Central memory CD8-positive, alpha-beta T cell (primary cell): ENCODE measurements around the gene HYAL2.

Source experiments
- ATAC-seq: fragments of 150-1000 bp; cut with Tn5 transposase; replicated peaks from 2 replicates; pipeline ENCODE4 v1.10.0; 2022; ENCODE audit warnings: mild to moderate bottlenecking, moderate FRiP score, moderate number of reproducible peaks; ENCODE audit not compliant: poor library complexity, severe bottlenecking; ENCODE audit errors: extremely low read depth
- DNase-seq, 2 donors: peaks; one replicate each; pipeline ENCODE4 v3.0.0; 2021; ENCODE audit warnings: low spot score in 2 of 2
- H3K27ac Mint-ChIP-seq: one replicate; pipeline ENCODE4 v1.8.0; 2022; ENCODE audit warnings: low read depth, mild to moderate bottlenecking, moderate library complexity, mixed read lengths
- H3K27me3 Mint-ChIP-seq: one replicate; pipeline ENCODE4 v1.8.0; 2022; ENCODE audit warnings: mixed read lengths
- H3K36me3 Mint-ChIP-seq: one replicate; pipeline ENCODE4 v1.8.0; 2022; ENCODE audit warnings: mild to moderate bottlenecking, moderate library complexity, mixed read lengths; ENCODE audit not compliant: insufficient read depth
- H3K4me1 Mint-ChIP-seq: one replicate; pipeline ENCODE4 v1.8.0; 2022; ENCODE audit warnings: mixed read lengths
- H3K4me3 Mint-ChIP-seq: one replicate; pipeline ENCODE4 v1.8.0; 2022; ENCODE audit warnings: mild to moderate bottlenecking, moderate library complexity, mixed read lengths
- H3K9me3 Mint-ChIP-seq: one replicate; pipeline ENCODE4 v1.8.0; 2022; ENCODE audit warnings: mixed read lengths

Gene HYAL2

GRCh38 chr3:50356553-50356952 is 34.0 kb upstream of the HYAL2 start:
- no peak for DNase-seq

GRCh38 chr3:50355829-50356552 is 33.4 kb upstream of the HYAL2 start:
- no peaks in the 10 kb centered on the region for H3K9me3 Mint-ChIP-seq
- peaks cover 54% of the 10 kb centered on the region for H3K4me1 Mint-ChIP-seq
- no peak overlapping the region for H3K27ac Mint-ChIP-seq
- H3K27me3 Mint-ChIP-seq = no peaks in the 10 kb centered on the region
- no peak for ATAC-seq
- peak overlapping the region; percentile 97 for H3K4me3 Mint-ChIP-seq
- H3K36me3 Mint-ChIP-seq = peaks cover 24% of the 10 kb centered on the region
- no peak for DNase-seq

More at GRCh38 chr3:50356553-50356952, 34.0 kb upstream of the HYAL2 start:
- no peak for ATAC-seq
- H3K27ac Mint-ChIP-seq = no peak overlapping the region
- H3K36me3 Mint-ChIP-seq = peaks cover 23% of the 10 kb centered on the region
- peak overlapping the region; percentile 97 for H3K4me3 Mint-ChIP-seq
- peaks cover 49% of the 10 kb centered on the region for H3K4me1 Mint-ChIP-seq
- no peaks in the 10 kb centered on the region for H3K9me3 Mint-ChIP-seq
- H3K27me3 Mint-ChIP-seq = no peaks in the 10 kb centered on the region

- Mint-ChIP-seq H3K27me3 (no peaks in the 10 kb centered on the region), H3K4me3 (no peak overlapping the region), H3K9me3 (no peaks in the 10 kb centered on the region), H3K27ac (no peak overlapping the region), H3K36me3 (peaks cover 28% of the 10 kb centered on the region), H3K4me1 (peaks cover 64% of the 10 kb centered on the region)
- DNase-seq = no peak
- ATAC-seq = no peak
Observed at GRCh38 chr3:50354850-50355249, 32.3 kb upstream of the HYAL2 start.

GRCh38 chr3:50354186-50354764 is 31.7 kb upstream of the HYAL2 start:
- ATAC-seq (no peak), DNase-seq (no peak)
- Mint-ChIP-seq H3K4me1 (peaks cover 62% of the 10 kb centered on the region), H3K36me3 (peaks cover 28% of the 10 kb centered on the region), H3K27me3 (no peaks in the 10 kb centered on the region), H3K9me3 (no peaks in the 10 kb centered on the region), H3K27ac (no peak overlapping the region), H3K4me3 (no peak overlapping the region)

GRCh38 chr3:50353245-50354004 is 30.9 kb upstream of the HYAL2 start:
- Mint-ChIP-seq H3K36me3 (peaks cover 30% of the 10 kb centered on the region), H3K4me1 (peaks cover 64% of the 10 kb centered on the region), H3K4me3 (no peak overlapping the region), H3K27ac (no peak overlapping the region), H3K9me3 (no peaks in the 10 kb centered on the region), H3K27me3 (no peaks in the 10 kb centered on the region)
- ATAC-seq (no peak), DNase-seq (no peak)

GRCh38 chr3:50352781-50353180 is 30.2 kb upstream of the HYAL2 start:
- Mint-ChIP-seq H3K4me1 (peaks cover 64% of the 10 kb centered on the region), H3K27ac (no peak overlapping the region), H3K36me3 (peaks cover 27% of the 10 kb centered on the region), H3K9me3 (no peaks in the 10 kb centered on the region), H3K27me3 (no peaks in the 10 kb centered on the region), H3K4me3 (no peak overlapping the region)
- ATAC-seq (no peak), DNase-seq (no peak)

- Mint-ChIP-seq H3K4me1 (peaks cover 61% of the 10 kb centered on the region), H3K4me3 (peak overlapping the region; percentile 89), H3K9me3 (no peaks in the 10 kb centered on the region), H3K36me3 (peaks cover 31% of the 10 kb centered on the region), H3K27me3 (no peaks in the 10 kb centered on the region), H3K27ac (peak overlapping the region; percentile 90)
- ATAC-seq (no peak), DNase-seq (no peak)
Observed at GRCh38 chr3:50351323-50351697, 28.8 kb upstream of the HYAL2 start.

- peak; percentile 91 for ATAC-seq
- H3K36me3 Mint-ChIP-seq = peaks cover 31% of the 10 kb centered on the region
Observed at GRCh38 chr3:50350527-50351322, 28.2 kb upstream of the HYAL2 start, which contains the start of the genes CYB561D2 and NPRL2. TSS of gene CYB561D2 (plus strand) at chr3:50350862. CDS start at chr3:50351434, 572 bp downstream. TSS of gene NPRL2 (minus strand) at chr3:50350775. CDS start at chr3:50350652, 123 bp downstream.

GRCh38 chr3:50350213-50350526 is 27.6 kb upstream of the HYAL2 start:
- H3K36me3 Mint-ChIP-seq = peaks cover 31% of the 10 kb centered on the region
- DNase-seq (no peak), ATAC-seq (no peak)
- peak overlapping the region; percentile 89 for H3K4me3 Mint-ChIP-seq
- peaks cover 63% of the 10 kb centered on the region for H3K4me1 Mint-ChIP-seq
- peak overlapping the region; percentile 90 for H3K27ac Mint-ChIP-seq
- no peaks in the 10 kb centered on the region for H3K27me3 Mint-ChIP-seq
- H3K9me3 Mint-ChIP-seq = no peaks in the 10 kb centered on the region

More at GRCh38 chr3:50350527-50351322, 28.2 kb upstream of the HYAL2 start, which contains the start of the genes CYB561D2 and NPRL2:
- H3K9me3 Mint-ChIP-seq = no peaks in the 10 kb centered on the region
- DNase-seq = peak; percentile 98 to 99
- peak within 1 kb of the TSS; percentile 89 for H3K4me3 Mint-ChIP-seq
- no peaks in the 10 kb centered on the region for H3K27me3 Mint-ChIP-seq
- peak within 1 kb of the TSS; percentile 90 for H3K27ac Mint-ChIP-seq
- peaks cover 63% of the 10 kb centered on the region for H3K4me1 Mint-ChIP-seq

GRCh38 chr3:50347187-50347813 is 24.8 kb upstream of the HYAL2 start:
- no peaks in the 10 kb centered on the region for H3K9me3 Mint-ChIP-seq
- ATAC-seq (no peak), DNase-seq (peak; percentile 74 to 76)
- H3K27ac Mint-ChIP-seq = peak overlapping the region; percentile 68
- H3K4me1 Mint-ChIP-seq = peaks cover 59% of the 10 kb centered on the region
- H3K27me3 Mint-ChIP-seq = no peaks in the 10 kb centered on the region
- peaks cover 17% of the 10 kb centered on the region for H3K36me3 Mint-ChIP-seq
- H3K4me3 Mint-ChIP-seq = peak overlapping the region; percentile 32

GRCh38 chr3:50345586-50346234 is 23.2 kb upstream of the HYAL2 start, which contains the start of gene ZMYND10:
TSS of gene ZMYND10 (minus strand) at chr3:50345732. CDS start at chr3:50345579, 153 bp downstream.
- Mint-ChIP-seq H3K4me1 (peaks cover 55% of the 10 kb centered on the region), H3K27me3 (no peaks in the 10 kb centered on the region), H3K27ac (peak within 1 kb of the TSS; percentile 80), H3K36me3 (peaks cover 14% of the 10 kb centered on the region), H3K9me3 (no peaks in the 10 kb centered on the region), H3K4me3 (peak within 1 kb of the TSS; percentile 73)
- DNase-seq (peak; percentile 50 to 53), ATAC-seq (no peak)
